AG09309 (cell line): Measurements from ENCODE around the gene SVIL.
"Not testable (repeated sequence)": the region's sequence is repeated elsewhere in the genome, so short reads cannot be mapped to it uniquely, and the experiment has no call there.

Source experiments
- DNase-seq: peaks from one replicate; pipeline ENCODE4 v3.0.0-alpha.2; 2010; ENCODE audit warnings: low read depth
- H3K4me3 ChIP-seq: 2 replicates; pipeline ENCODE4 v1.5.1; 2011; ENCODE audit warnings: mild to moderate bottlenecking, low read depth, low read length, moderate library complexity; ENCODE audit not compliant: control insufficient read depth
- CTCF ChIP-seq: IDR thresholded peaks from 2 replicates; pipeline ENCODE4 v1.5.1; 2011; ENCODE audit warnings: mild to moderate bottlenecking, low read depth, low read length, inconsistent platforms; ENCODE audit not compliant: insufficient read depth, control insufficient read depth; ENCODE audit errors: missing control alignments

Gene SVIL

GRCh38 chr10:29539412-29539811 is 95.4 kb downstream of the SVIL start:
- no peak for DNase-seq
- TF ChIP-seq CTCF, result no peak

GRCh38 chr10:29537799-29538198 is 97.0 kb downstream of the SVIL start:
- H3K4me3 ChIP-seq, result no peak overlapping the region
- no peak for DNase-seq
- TF ChIP-seq CTCF, result no peak

More at GRCh38 chr10:29539412-29539811, 95.4 kb downstream of the SVIL start:
- no peak overlapping the region for H3K4me3 ChIP-seq

- DNase-seq, H3K4me3 ChIP-seq: not testable (repeated sequence)
Observed at GRCh38 chr10:29536691-29537090, 98.1 kb downstream of the SVIL start.

GRCh38 chr10:29535778-29536453 is 98.9 kb downstream of the SVIL start:
- no peak for TF ChIP-seq CTCF
- H3K4me3 ChIP-seq, result peak overlapping the region; percentile 10
- no peak for DNase-seq

- H3K4me3 ChIP-seq, result peak overlapping the region; percentile 10
- TF ChIP-seq CTCF, result peak; percentile 93
- peak; percentile 65 for DNase-seq
Observed at GRCh38 chr10:29535012-29535777, 99.6 kb downstream of the SVIL start.

- no peak for TF ChIP-seq CTCF
- DNase-seq, result no peak
- no peak overlapping the region for H3K4me3 ChIP-seq
Observed at GRCh38 chr10:29534590-29534989, 100.2 kb downstream of the SVIL start.

- DNase-seq, result no peak
- no peak overlapping the region for H3K4me3 ChIP-seq
- no peak for TF ChIP-seq CTCF
Observed at GRCh38 chr10:29533696-29534285, 101.0 kb downstream of the SVIL start.
